NCI-H748 treated with DMSO at 0.1 percent for 48 hours (cell line): Measurements from ENCODE around the gene ALPP.
"Not testable (repeated sequence)": the region's sequence is repeated elsewhere in the genome, so short reads cannot be mapped to it uniquely, and the experiment has no call there.

Experiments used
- DNase-seq: peaks from one replicate; lab custom pipeline; 2025; lab: John Stamatoyannopoulos, UW

The ALPP gene

DNA sequence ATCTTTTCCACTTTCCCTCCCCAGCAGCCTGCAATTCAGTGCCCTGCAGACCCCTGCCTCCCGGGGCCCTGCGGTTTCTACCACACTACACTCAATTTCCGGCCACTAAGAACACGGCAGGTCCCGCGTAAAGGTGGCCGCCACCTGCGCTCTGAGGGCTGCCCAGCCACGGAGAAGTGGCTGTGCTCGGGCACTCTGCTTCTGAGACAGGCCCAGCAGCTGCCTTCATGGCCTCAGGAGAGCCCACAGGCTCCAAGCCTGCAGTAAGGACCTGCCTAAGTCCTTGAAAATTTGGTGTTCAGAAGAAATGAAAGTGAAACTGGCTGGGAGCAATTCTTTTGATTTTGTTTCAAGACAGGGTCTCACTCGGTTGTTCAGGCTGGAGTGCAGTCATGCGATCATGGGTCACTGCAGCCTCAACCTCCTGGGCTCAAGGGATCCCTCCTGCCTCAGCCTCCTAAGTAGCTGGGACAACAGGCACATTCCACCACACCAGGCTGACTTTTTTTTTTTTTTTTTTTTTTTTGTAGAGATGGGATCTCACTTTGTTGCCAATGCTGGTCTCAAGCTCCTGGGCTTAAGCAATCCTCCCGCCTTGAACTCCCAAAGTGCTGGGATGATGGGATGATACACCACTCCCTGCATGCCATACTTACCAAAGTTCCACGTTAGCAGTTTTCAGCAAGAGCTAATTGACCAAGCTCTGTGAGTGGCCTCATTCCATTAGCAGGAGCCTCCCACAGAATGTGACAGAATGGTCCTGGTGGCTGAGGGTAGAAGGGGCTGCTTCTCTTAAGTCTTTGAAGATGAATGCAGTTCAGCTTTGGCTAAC lies 14.6 kb upstream of the ALPP start:
- DNase-seq, result no peak

DNA sequence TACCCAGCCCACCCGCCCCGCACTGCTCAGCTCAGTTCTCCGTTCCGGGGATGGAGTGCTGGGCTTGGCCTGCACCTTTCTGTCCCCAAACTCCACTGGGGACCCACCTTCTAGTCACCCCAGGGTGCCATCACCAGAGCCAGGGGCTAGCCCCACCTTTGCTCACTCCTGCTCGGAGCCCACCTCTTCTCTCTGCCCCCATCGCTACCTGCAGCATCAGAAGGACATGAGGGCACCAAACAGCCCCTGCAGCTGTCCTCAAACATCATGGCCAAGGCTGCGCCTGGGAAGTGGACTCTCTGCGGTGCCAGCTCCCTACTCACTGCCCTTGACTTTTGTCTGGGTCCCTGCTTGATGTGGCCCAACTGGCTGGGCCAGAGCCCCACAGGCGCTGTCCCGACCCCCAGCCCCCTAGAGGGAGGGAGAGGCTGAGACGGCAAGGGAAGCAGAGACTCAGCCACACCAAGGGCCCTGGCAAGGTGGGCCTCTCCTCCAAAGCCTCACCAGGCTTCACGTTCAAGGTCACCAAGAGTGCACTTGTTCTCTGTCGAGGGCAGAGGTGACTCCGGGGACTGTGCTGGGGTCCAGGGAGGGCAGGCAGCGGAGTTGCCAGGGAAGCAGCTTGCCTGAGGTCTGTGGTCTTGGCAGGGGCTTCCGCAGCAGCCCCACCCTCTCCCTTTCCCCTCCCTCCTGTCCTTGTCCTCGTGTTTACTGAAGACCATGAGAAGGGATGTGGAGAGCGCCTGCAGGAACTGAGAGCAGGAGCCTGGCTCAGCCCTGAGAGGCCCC lies 13.6 kb upstream of the ALPP start:
- not testable (repeated sequence) for DNase-seq

DNA sequence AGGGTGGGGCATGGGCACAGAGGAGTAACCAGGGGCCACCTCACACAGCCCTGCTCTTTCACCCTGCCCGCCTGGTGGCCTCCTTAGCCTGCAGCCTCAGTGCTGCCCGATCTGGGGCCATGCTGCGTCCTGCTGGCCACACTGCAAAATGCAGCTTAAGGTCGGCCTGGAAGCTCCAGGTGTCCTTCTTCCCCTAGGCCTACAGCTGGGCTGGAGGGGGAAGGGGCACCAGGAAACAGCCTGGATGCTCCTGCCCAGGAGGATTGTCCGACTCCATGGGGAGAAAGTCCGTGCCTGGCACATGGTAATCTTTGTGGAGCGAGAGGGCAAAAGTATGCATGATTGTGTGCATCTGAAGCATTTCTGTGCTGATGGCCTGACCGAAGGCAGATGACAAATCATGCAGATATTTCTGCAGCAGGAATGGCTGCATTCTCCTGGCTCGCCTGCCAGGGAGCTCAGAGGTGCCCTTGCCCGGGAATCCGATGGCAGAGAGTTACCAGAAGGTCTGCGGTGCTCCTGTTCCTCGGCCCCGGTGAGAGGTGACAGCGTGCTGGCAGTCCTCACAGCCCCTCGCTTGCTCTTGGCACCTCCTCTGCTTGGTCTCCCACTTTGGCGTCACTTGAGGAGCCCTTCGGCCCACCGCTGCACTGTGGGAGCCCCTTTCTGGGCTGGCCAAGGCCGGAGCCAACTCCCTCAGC lies 12.8 kb upstream of the ALPP start:
- no peak for DNase-seq

DNA sequence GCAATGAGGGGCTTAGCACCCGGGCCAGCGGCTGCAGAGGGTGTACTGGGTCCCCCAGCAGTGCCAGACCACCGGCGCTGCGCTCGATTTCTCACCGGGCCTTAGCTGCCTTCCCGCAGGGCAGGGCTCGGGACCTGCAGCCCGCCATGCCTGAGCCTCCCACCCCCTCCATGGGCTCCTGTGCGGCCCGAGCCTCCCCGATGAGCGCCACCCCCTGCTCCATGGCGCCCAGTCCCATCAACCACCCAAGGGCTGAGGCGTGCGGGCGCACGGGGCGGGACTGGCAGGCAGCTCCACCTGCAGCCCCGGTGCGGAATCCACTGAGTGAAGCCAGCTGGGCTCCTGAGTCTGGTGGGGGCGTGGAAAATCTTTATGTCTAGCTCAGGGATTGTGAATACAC lies 12.1 kb upstream of the ALPP start:
- not testable (repeated sequence) for DNase-seq

DNA sequence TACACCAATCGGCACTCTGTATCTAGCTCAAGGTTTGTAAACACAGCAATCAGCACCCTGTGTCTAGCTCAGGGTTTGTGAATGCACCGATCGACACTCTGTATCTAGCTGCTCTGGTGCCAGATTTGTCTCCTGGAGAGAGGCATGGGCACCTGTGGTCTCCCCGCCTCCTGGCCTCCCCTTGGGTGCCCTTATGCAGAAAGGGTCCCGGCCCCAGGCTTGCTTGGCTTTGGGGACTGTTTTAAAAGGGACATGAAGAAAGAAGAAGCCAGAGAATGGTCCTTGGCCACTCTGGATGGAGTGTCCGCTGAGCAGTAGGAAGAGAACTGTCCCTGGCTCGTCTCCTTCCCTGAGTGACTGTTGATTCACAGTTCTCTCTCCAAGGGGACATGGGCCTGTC lies 11.5 kb upstream of the ALPP start:
- no peak for DNase-seq

DNA sequence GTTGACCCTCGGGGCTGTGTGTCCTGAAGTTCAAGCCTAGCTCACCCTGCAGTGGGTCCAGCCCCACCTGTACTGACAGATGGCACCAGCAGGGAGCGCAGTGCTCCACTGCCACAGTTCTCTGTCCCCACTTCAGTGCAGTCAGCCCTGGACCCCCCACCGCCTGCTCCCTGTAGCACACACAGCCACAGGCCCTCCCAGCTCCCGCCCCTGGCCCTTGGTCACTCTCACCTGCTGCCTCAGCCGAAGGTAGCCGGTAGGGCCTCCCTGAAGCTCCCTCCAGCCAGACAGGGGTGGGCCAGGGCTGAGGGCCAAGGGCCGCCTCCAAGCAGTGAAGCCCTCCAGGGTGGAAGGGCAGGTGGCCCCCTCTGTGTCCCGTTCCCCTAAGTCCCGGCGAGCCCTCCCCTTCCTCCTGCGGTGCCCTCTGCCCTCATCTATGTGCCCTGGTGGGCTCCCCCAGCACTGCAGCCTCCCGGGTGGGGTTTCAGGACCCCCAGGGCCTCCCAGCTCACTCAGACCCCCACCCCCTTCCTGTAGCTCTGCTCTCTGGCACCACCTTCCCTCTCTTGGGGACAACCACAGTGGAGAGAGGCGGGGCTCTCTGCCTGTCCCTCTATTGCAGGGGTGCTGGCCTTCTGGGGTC lies 10.8 kb upstream of the ALPP start:
- DNase-seq, result no peak

DNA sequence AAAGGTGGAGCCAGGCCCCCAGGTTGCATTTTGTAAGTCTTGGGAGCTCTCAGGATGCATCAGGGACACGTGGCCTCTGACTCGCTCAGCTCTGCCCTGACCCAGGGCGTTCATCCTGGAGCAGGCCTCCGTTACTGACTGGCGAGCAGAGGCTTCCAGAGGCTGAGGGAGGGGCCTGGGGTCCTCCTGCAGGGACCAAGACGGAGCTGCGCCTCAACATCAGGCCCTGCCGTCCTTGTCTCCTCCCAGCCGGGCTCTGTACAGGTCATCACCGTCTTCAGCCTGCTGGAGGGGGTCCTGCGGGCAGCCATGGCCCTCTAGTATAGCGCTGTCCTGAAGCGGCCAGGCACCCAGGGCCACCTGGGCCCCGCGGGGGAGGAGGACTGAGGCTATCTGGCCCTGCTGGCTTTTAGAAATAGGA lies 10.2 kb upstream of the ALPP start:
- DNase-seq, result no peak

DNA sequence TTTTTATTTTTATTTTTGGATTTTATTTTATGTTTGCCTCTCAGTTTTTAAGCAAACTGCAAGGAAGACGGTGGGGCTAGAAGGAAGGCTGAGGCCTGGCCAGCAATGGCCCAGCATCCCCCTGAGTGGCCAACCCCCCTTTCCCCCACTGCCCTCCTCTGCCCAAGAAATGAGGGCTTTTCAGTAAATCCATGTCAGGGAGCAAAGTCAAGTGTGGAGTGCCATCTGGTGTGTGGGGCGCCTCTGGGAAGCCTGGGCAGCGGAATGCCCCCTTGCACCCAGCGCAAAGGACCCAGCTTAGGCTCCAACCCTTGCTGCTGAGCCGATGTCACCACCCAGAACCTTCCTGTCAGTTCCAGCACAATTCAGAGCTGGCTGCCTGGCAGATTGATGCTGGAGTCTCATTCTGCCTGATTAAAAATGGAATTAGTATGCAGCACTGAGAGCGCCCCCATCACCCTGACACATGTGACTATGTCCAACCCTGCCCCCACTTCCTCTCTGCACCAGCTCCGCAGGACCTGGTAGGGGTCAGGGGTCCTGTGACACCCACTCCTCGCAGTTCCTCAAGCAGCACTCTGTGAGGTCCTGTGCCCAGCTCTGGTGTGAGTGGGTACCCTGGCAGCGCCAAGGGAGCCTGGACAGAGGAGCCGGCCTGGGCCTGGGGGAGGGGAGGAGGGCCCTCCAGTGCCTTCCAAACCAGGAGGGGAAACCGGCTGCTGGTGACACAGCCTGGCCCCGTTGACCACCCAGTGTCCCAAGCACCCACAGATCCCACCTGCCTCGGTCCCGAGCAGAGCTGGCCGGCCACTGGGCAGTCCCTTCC lies 9.2 kb upstream of the ALPP start:
- DNase-seq, result no peak

DNA sequence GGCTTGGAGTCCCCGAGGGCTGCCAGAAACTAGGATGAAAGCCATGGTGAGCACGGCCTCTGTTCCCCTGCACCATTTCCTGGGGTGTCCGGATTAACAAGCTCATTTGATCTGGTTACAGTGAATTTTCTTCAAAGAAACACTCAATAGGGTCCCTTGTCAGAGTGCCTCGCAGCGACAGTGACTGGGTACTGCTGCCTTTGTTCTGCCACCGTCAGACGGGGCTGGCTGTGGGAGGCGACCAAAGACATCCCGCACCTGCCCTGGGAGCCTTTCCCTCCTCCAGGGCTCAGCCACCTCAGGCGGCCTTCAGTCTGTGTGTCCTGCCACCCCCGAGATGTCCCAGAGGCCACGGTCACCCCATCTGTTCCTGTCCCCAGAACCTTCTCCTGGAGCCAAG lies 8.5 kb upstream of the ALPP start:
- DNase-seq, result not testable (repeated sequence)

DNA sequence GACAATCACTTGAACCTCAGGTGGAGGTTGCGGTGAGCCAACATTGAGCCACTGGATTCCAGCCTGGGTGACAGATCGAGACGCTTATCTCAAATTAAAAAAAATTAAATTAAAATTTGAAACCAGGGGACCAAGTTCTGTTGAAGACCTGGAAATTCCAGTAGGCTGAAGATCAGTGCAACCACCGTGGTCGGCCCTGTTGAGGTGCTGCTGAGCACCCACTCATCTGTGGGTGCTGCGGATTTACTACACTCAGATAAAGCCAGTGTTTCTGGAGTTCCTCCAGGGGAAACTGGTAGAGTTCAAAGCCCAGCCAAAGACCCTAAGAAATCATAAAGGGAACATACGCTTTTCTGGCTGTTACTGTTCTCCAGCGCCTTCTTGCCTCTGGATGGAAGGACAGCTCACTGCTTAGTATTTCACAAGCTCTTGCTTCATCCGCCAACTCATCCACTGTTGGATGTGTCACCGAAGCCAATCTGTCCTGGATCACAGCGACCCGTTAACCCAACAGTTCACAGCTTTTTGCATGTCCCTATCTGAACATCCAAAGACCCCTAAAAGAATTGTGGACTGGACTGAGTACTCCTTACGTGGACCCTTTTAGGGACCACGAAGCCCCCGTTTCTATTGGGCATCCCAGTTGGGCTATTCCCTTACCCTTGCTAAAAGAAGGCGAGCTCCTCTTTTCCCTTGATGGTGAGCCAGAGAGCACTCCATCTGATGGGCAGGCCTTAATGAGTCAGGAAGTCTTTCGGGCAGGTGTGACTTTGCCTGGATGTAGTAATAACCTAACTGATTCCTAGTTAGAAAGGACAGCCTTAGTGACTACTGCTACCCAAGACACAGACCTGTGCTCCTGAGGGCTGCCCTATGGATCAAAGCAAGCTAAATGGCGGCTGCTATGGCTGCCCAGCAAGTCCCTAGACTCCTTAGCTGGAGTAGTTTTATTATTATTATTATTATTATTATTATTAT lies 6.0 kb upstream of the ALPP start:
- no peak for DNase-seq

DNA sequence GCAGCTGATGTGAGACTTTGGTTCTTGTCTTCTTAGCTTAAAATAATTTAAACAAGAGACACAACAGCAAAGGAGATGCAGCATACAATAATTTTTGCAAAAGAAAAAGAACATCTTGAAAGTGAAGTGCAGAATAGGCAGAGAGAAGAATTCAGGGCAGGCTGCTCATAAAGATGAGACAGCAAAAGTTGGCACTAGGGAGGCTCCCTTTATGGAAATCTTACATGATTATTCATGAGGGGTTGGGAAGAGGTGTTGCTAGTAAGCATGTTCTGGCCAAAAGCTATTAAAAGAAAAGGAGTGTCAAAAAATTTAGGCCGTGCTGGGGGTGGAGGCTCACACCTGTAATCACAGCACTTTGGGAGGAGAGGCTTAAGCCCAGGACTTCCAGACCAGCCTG lies 4.2 kb upstream of the ALPP start:
- DNase-seq, result no peak

DNA sequence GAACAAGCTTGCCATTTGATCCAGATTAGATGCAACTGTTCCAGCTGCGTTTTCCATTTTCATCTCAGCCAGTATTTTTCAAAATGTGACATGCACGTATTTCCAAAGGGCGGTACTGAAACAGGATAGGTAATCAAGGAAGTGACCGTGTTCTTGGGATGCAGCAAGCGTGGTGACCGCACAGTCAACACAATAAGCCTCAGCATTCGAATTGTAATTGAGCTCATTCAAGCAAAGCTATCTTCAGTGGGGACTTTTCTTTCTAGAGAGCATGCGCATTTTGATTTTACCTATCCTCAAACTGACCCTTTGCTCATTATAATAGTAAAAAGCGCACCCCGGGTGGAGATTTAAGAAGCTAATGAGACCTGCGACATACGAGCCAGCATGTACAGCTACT lies 3.4 kb upstream of the ALPP start:
- no peak for DNase-seq

DNA sequence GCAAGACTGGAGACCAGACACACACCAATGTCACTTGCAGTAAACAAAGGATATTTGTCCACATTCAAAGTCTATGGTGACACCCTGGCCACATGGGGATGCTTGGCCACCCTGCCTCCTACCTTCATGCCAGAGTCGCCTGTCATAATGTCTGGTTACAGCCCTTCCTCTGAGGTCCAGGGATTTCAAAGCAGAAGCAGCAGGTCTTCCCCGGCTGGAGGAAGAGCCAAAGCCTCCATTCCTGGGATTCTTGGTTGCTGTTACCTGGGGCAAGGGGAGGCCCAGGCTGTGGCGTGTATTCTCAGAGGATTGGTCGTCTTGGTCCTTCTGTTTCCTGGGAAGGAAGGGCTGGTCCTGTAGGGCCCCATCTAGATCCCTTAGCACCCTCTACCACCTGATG lies 2.3 kb upstream of the ALPP start:
- DNase-seq, result no peak

DNA sequence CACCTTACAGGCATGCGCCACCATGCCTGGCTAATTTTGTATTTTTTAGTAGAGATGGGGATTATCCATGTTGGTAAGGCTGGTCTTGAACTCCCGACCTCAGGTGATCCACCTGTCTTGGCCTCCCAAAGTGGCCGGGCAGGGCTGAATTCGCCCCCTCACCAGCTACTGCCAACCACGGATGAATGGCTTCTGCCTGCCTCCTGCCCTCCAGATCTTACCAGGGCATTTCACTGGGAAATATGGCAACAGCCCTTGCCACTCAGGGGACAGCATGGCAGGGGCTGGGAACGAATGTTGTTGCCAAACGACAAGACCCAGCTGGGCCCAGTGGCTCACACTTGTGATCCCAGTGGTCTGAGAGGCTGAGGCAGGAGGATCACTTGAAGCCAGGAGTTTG lies 1.8 kb upstream of the ALPP start:
- no peak for DNase-seq

DNA sequence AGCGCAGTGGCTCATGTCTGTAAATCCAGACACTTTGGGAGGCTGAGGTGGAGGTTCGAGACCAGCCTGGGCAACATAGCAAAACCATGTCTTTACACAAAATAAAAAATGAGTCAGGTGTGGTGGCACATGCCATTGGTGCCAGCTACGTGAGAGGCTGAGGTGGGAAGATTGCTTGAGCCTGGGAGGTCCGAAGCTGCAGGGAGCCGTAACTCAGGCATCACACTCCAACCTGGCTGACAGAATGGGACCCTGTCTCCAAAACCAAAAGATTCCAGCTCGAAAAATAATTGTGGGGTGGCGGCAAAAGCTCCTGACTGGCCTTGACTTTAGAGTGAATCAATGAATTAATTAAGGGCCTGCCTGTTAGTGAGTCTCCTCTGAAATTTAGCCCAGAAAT lies 1.2 kb upstream of the ALPP start:
- no peak for DNase-seq

DNA sequence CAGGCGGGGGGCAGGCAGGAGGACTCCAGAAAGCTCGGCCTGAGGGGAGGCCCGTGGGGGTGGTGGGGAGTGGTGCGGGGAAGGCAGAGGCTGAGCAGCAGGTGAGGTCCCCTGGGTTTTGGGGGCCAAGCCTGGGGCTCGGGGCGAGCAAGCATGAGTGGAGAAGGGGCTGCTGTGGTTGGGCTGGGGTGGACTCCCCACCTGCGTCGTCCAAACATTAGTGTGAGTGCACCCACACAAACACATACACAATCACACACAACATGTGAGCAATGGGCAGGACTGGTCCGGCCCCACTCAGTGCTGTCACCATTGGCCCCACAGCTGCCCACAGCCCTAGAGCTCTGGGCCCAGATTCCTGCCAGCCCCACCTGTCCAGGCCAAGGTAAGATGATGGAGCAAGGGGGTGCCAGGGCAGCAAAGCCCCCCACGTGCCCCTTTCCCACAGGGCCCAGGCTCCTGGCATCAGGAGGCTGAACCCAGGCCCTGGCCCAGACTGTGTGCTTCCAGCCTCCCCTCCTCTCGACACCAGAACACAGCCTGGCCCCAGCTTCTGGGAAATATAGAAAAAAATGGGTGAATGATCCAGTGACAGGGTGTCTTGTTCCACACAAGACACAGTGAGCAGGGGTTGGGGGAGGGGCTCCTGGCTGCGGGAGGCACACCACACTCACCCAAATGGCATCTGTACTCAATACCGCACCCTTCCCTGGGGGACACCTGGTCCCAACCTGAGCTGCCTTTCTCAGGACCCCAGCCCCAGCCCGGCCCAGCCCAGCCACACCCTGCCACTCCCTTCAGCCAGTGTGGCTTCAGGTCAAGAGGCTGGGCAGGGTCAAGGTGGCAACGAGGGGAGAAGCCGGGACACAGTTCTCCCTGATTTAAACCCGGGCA lies 463 bp upstream of the ALPP start:
- DNase-seq, result no peak

DNA sequence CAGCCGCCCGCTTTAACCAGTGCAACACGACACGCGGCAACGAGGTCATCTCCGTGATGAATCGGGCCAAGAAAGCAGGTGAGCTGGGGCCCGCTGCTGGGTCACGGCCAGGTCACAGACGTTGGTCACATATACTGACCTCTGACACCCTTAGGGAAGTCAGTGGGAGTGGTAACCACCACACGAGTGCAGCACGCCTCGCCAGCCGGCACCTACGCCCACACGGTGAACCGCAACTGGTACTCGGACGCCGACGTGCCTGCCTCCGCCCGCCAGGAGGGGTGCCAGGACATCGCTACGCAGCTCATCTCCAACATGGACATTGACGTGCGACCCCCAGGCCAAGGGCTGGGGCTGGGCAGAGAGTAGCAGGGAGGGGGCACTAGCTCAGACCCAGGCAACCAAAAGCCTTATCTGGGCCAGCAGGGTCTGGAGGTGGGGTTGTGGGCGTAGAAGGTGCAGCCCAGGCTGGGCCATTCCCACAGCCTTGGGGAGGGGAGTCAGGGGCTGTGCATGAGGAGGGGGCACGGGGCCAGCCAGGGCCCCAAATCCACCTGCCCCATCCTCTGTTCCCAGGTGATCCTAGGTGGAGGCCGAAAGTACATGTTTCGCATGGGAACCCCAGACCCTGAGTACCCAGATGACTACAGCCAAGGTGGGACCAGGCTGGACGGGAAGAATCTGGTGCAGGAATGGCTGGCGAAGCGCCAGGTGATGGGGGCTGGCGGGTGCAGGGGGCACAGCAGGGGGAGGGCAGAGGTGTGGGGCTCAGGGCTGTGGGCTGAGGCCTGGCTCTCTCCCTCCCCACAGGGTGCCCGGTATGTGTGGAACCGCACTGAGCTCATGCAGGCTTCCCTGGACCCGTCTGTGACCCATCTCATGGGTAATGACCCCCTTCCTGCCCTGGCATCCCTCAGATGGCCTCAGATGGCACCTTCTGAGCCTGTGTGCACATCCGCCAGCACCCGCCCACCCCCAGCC lies 1.3 kb downstream of the ALPP start:
- not testable (repeated sequence) for DNase-seq
